Measurements from ENCODE around the gene FKRP.

FKRP gene

DNA sequence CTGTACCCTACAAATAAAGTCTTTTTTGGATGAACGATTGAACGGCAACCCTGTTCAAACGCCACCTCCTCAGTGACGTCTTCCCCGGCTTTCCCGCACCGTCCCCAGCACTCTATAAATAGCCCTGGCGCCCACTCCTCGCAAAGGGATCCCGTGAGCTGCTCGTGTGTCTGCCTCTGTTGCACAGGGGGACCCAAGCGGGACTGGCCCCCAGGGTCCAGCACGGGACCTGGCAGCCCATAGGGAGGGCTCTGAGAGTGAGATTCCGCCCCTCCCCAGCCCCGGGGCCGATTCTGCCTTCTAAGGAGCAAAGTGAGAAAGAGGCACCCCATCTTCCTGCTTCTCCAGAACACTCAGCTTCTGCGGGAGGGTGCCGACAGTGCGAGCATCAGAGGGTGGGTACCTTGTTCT lies 8.1 kb upstream of the FKRP start:
- no peak overlapping the region for H2AFZ ChIP-seq (ENCODE audit: low read length)
- TF ChIP-seq EZH2phosphoT487 (IDR thresholded peaks at IDR 0.05; ENCODE audit: borderline replicate concordance): no peak
- TF ChIP-seq, protein P1, sequence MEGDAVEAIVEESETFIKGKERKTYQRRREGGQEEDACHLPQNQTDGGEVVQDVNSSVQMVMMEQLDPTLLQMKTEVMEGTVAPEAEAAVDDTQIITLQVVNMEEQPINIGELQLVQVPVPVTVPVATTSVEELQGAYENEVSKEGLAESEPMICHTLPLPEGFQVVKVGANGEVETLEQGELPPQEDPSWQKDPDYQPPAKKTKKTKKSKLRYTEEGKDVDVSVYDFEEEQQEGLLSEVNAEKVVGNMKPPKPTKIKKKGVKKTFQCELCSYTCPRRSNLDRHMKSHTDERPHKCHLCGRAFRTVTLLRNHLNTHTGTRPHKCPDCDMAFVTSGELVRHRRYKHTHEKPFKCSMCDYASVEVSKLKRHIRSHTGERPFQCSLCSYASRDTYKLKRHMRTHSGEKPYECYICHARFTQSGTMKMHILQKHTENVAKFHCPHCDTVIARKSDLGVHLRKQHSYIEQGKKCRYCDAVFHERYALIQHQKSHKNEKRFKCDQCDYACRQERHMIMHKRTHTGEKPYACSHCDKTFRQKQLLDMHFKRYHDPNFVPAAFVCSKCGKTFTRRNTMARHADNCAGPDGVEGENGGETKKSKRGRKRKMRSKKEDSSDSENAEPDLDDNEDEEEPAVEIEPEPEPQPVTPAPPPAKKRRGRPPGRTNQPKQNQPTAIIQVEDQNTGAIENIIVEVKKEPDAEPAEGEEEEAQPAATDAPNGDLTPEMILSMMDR (conservative IDR thresholded peaks at IDR 0.05; ENCODE audit: low read length): no peak
- peaks cover 18% of the 10 kb centered on the region for H3K4me1 ChIP-seq (ENCODE audit: insufficient read depth, low read length, poor library complexity, severe bottlenecking)
- H3K4me3 ChIP-seq (ENCODE audit: low read length, poor library complexity, severe bottlenecking): no peak overlapping the region
- H3K79me2 ChIP-seq (ENCODE audit: insufficient read depth, low read length): peaks cover 72% of the 10 kb centered on the region
- H3K9me2 ChIP-seq (replicated peaks; ENCODE audit: low read depth, low read length): no peaks in the 10 kb centered on the region
- no peak overlapping the region for H3K9ac ChIP-seq (ENCODE audit: low read depth, low read length, poor library complexity, severe bottlenecking)
- H3K36me3 ChIP-seq (ENCODE audit: insufficient read depth, low read length): peaks cover 62% of the 10 kb centered on the region; the same call in 1 of the 2 replicates
- H3F3A ChIP-seq (ENCODE audit: low read depth): no peaks in the 10 kb centered on the region
- H4K20me1 ChIP-seq (ENCODE audit: insufficient read depth, low read length, poor library complexity, severe bottlenecking): peaks cover 55% of the 10 kb centered on the region
- no peak overlapping the region for H3K4me2 ChIP-seq (ENCODE audit: low read depth, low read length, poor library complexity, severe bottlenecking)
- H3K9me3 ChIP-seq (ENCODE audit: insufficient read depth, low read depth, low read length): no peaks in the 10 kb centered on the region
- H3K27me3 ChIP-seq (ENCODE audit: insufficient read depth, low read length, poor library complexity, severe bottlenecking): no peaks in the 10 kb centered on the region

DNA sequence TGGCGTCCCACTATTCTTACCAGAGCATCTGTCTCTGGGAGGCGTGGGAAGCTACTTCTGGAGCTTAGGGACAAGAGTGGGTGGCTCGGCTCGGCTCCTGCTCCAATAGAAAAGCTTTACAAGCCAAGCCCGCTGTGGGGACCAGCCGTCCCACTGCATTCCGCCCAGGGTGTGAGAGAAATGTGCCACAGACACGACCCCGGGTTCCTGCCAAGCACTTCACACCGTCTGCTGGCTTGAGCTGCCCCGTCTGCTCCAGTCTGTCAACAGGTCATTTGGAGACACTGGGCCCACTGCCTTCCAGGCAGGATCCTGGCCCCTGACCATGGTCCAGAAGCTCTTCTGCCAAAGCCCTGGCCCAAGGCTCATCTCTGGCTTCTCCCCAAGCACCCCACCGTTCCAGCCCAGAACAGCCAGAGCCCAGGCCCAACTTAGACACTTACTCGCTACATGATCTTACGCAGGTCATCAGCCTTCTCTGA lies 6.5 kb upstream of the FKRP start:
- no peak overlapping the region for H2AFZ ChIP-seq (ENCODE audit: low read length)
- peaks cover 46% of the 10 kb centered on the region; the same call in 1 of the 2 replicates for H3K36me3 ChIP-seq (ENCODE audit: insufficient read depth, low read length)
- H3K9me2 ChIP-seq (replicated peaks; ENCODE audit: low read depth, low read length): no peaks in the 10 kb centered on the region
- H3K9ac ChIP-seq (ENCODE audit: low read depth, low read length, poor library complexity, severe bottlenecking): no peak overlapping the region
- TF ChIP-seq EZH2phosphoT487 (IDR thresholded peaks at IDR 0.05; ENCODE audit: borderline replicate concordance): no peak
- TF ChIP-seq, protein P1 (conservative IDR thresholded peaks at IDR 0.05; ENCODE audit: low read length): no peak
- peak overlapping the region; percentile 20 for H3K4me2 ChIP-seq (ENCODE audit: low read depth, low read length, poor library complexity, severe bottlenecking)
- peaks cover 28% of the 10 kb centered on the region for H3K4me1 ChIP-seq (ENCODE audit: insufficient read depth, low read length, poor library complexity, severe bottlenecking)
- no peaks in the 10 kb centered on the region for H3K9me3 ChIP-seq (ENCODE audit: insufficient read depth, low read depth, low read length)
- no peaks in the 10 kb centered on the region for H3K27me3 ChIP-seq (ENCODE audit: insufficient read depth, low read length, poor library complexity, severe bottlenecking)
- H4K20me1 ChIP-seq (ENCODE audit: insufficient read depth, low read length, poor library complexity, severe bottlenecking): peaks cover 68% of the 10 kb centered on the region
- peaks cover 76% of the 10 kb centered on the region for H3K79me2 ChIP-seq (ENCODE audit: insufficient read depth, low read length)
- H3K4me3 ChIP-seq (ENCODE audit: low read length, poor library complexity, severe bottlenecking): no peak overlapping the region
- no peaks in the 10 kb centered on the region for H3F3A ChIP-seq (ENCODE audit: low read depth)

DNA sequence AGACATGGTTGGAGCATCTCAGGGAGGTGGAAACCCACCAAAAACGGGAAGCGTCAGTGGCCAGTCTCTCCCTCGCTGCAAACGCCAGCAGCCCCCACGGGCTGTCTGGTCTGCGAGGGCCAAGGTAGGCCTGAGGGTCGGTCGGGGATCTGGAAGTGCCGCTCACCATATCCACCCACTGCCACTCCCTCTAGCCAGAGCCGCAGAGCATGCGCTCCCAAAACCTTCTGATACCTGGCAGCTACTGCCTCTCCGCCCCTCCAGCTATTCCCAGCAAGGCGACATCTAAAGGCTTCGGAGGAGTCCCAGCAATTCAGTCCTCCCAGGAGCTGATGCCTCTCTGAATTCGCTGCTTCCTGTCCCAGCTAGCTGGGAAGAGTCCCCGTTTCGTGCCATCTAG lies 4.4 kb upstream of the FKRP start:
- Histone ChIP-seq H3F3A (ENCODE audit: low read depth) (no peaks in the 10 kb centered on the region), H3K4me1 (ENCODE audit: insufficient read depth, low read length, poor library complexity, severe bottlenecking) (peaks cover 33% of the 10 kb centered on the region), H3K27me3 (ENCODE audit: insufficient read depth, low read length, poor library complexity, severe bottlenecking) (peaks cover 8% of the 10 kb centered on the region), H3K9ac (ENCODE audit: low read depth, low read length, poor library complexity, severe bottlenecking) (peak overlapping the region; percentile 39), H3K4me3 (ENCODE audit: low read length, poor library complexity, severe bottlenecking) (peak overlapping the region; percentile 36), H3K4me2 (ENCODE audit: low read depth, low read length, poor library complexity, severe bottlenecking) (peak overlapping the region; percentile 73), H3K79me2 (ENCODE audit: insufficient read depth, low read length) (peaks cover 94% of the 10 kb centered on the region), H3K9me3 (ENCODE audit: insufficient read depth, low read depth, low read length) (no peaks in the 10 kb centered on the region), H2AFZ (ENCODE audit: low read length) (no peak overlapping the region), H4K20me1 (ENCODE audit: insufficient read depth, low read length, poor library complexity, severe bottlenecking) (peaks cover 82% of the 10 kb centered on the region), H3K36me3 (ENCODE audit: insufficient read depth, low read length) (peaks cover 39% of the 10 kb centered on the region; the same call in 1 of the 2 replicates), H3K9me2 (replicated peaks; ENCODE audit: low read depth, low read length) (no peaks in the 10 kb centered on the region)
- no peak for TF ChIP-seq EZH2phosphoT487 (IDR thresholded peaks at IDR 0.05; ENCODE audit: borderline replicate concordance)
- TF ChIP-seq, protein P1 (conservative IDR thresholded peaks at IDR 0.05; ENCODE audit: low read length): no peak

Data from Loucy (cell line).